HL-60 (cell line): ENCODE measurements around the gene ACAP1.

Experiments
- CTCF ChIP-seq: IDR thresholded peaks from one replicate; pipeline ENCODE4 v1.5.1; 2011; ENCODE audit warnings: low read length, control low read depth, inconsistent platforms; ENCODE audit not compliant: insufficient read depth
- POLR2AphosphoS5 ChIP-seq: IDR thresholded peaks from 2 replicates; pipeline ENCODE4 v1.6.1; 2012; ENCODE audit warnings: low read depth
- REST ChIP-seq: IDR thresholded peaks from 2 replicates; pipeline ENCODE4 v1.6.1; 2012; ENCODE audit warnings: low read depth; ENCODE audit not compliant: insufficient replicate concordance

GRCh38 chr17:7330638-7331015, 5.7 kb upstream of the ACAP1 start:
- TF ChIP-seq POLR2AphosphoS5, result no peak
- no peak for TF ChIP-seq REST
- no peak for TF ChIP-seq CTCF
